Prostate gland (tissue), 2 donors: Measurements from ENCODE around the gene ERMARD.

ENCODE experiments used
- POLR2AphosphoS5 ChIP-seq: sonication (generic); formaldehyde crosslinking; IDR thresholded peaks from one replicate; pipeline ENCODE4 v1.6.1; 2017; ENCODE audit warnings: antibody characterized with exemption
- TF ChIP-seq, protein P1 (sequence below), 4 experiments: fragments of 200-600 bp in 2 of 4; fragments of 450-650 bp in 2 of 4; sonication (generic) in 2 of 4; IDR thresholded peaks; 1 replicate in 3 of 4; 2 replicates in 1 of 4; pipeline ENCODE4 v1.5.1; 2016 to 2019; ENCODE audit warnings: antibody characterized with exemption in 4 of 4, mild to moderate bottlenecking in 2 of 4, moderate library complexity in 2 of 4

DNA sequence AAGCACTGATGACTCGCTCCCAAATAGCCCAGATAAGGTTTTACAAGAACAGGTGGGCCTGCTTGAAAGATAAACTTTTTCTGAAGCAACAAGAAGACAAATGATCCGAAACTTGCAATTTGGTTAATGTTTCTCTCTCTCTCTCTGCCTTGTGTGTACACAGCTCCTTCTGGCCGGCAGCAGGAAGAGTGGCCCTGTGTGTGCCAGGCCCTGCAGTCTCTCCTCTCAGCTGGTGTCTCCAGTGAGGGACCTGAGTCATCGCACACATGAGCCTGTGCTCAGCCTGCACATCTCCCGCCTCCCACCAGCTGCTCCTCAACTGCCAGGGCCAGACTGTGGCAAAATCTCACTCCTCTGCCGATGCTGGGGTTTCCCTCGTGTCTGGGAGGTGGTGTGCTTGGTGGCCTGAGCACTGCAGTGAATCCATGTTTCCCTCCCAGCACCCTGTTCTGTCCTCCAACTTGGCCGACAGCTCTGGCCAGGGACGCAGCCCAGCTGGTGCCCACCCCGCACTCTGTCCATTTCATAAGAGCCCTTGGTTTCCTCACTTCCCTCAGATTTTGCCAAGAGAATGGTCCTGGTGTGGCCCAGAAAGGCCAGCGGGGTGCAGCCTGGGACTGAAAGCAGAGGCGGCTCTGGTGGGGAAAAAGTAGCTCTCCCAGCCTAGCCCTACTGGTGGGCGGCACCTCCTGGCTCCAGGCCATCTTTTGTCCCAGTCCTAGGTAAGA, 49.4 kb downstream of the ERMARD start:
- TF ChIP-seq POLR2AphosphoS5, result peak; percentile 38
- TF ChIP-seq, protein P1, sequence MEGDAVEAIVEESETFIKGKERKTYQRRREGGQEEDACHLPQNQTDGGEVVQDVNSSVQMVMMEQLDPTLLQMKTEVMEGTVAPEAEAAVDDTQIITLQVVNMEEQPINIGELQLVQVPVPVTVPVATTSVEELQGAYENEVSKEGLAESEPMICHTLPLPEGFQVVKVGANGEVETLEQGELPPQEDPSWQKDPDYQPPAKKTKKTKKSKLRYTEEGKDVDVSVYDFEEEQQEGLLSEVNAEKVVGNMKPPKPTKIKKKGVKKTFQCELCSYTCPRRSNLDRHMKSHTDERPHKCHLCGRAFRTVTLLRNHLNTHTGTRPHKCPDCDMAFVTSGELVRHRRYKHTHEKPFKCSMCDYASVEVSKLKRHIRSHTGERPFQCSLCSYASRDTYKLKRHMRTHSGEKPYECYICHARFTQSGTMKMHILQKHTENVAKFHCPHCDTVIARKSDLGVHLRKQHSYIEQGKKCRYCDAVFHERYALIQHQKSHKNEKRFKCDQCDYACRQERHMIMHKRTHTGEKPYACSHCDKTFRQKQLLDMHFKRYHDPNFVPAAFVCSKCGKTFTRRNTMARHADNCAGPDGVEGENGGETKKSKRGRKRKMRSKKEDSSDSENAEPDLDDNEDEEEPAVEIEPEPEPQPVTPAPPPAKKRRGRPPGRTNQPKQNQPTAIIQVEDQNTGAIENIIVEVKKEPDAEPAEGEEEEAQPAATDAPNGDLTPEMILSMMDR (IDR thresholded peaks at IDR 0.05), result no peak
